BLaER1 (cell line): ENCODE results near the gene TSPAN31.

Experiments
- H3K27ac ChIP-seq: shearing (Covaris generic); formaldehyde crosslinking; 2 replicates; pipeline ENCODE4 v1.8.1; 2022
- H3K27me3 ChIP-seq: shearing (Covaris generic); formaldehyde crosslinking; 2 replicates; pipeline ENCODE4 v1.8.1; 2022
- H3K36me3 ChIP-seq: shearing (Covaris generic); formaldehyde crosslinking; 2 replicates; pipeline ENCODE4 v1.8.1; 2022
- H3K4me1 ChIP-seq: shearing (Covaris generic); formaldehyde crosslinking; 2 replicates; pipeline ENCODE4 v1.8.1; 2022
- H3K4me2 ChIP-seq: shearing (Covaris generic); formaldehyde crosslinking; 2 replicates; pipeline ENCODE4 v1.8.1; 2022
- H3K4me3 ChIP-seq: shearing (Covaris generic); formaldehyde crosslinking; 2 replicates; pipeline ENCODE4 v1.8.1; 2022
- H3K9ac ChIP-seq: shearing (Covaris generic); formaldehyde crosslinking; 2 replicates; pipeline ENCODE4 v1.8.1; 2022
- H3K9me3 ChIP-seq: shearing (Covaris generic); formaldehyde crosslinking; 2 replicates; pipeline ENCODE4 v1.8.1; 2022
- H4K20me1 ChIP-seq: shearing (Covaris generic); formaldehyde crosslinking; 2 replicates; pipeline ENCODE4 v1.8.1; 2022
- Cebpa-rat ChIP-seq: shearing (Covaris generic); IDR thresholded peaks from 2 replicates; pipeline ENCODE4 v1.8.1; 2022

Gene TSPAN31

GRCh38 chr12:57722716-57723629, 21.9 kb upstream of the TSPAN31 start:
- Histone ChIP-seq H3K27ac (no peak overlapping the region), H4K20me1 (peaks cover 7% of the 10 kb centered on the region; the same call in 1 of the 2 replicates), H3K36me3 (peaks cover 77% of the 10 kb centered on the region), H3K4me2 (no peak overlapping the region), H3K9me3 (peaks cover 18% of the 10 kb centered on the region), H3K27me3 (no peaks in the 10 kb centered on the region), H3K4me3 (no peak overlapping the region), H3K4me1 (0 out of 2 replicates have a peak, but pooled peaks cover 6% of the 10 kb centered on the region), H3K9ac (no peak overlapping the region)
- TF ChIP-seq Cebpa-rat: no peak

GRCh38 chr12:57723630-57723962, 21.2 kb upstream of the TSPAN31 start:
- H3K36me3 ChIP-seq: peaks cover 77% of the 10 kb centered on the region
- no peak overlapping the region for H3K4me3 ChIP-seq
- H3K27me3 ChIP-seq: no peaks in the 10 kb centered on the region

GRCh38 chr12:57724003-57724935, 20.6 kb upstream of the TSPAN31 start:
- Histone ChIP-seq H3K9ac (no peak overlapping the region), H3K4me1 (0 out of 2 replicates have a peak, but pooled peaks cover 6% of the 10 kb centered on the region), H4K20me1 (peaks cover 7% of the 10 kb centered on the region; the same call in 1 of the 2 replicates), H3K27ac (no peak overlapping the region), H3K27me3 (no peaks in the 10 kb centered on the region), H3K4me3 (no peak overlapping the region), H3K4me2 (no peak overlapping the region), H3K36me3 (peaks cover 73% of the 10 kb centered on the region), H3K9me3 (peaks cover 18% of the 10 kb centered on the region)
- no peak for TF ChIP-seq Cebpa-rat

More at GRCh38 chr12:57723630-57723962, 21.2 kb upstream of the TSPAN31 start:
- H3K4me2 ChIP-seq: no peak overlapping the region
- no peak overlapping the region for H3K27ac ChIP-seq
- peaks cover 7% of the 10 kb centered on the region; the same call in 1 of the 2 replicates for H4K20me1 ChIP-seq
- H3K4me1 ChIP-seq: 0 out of 2 replicates have a peak, but pooled peaks cover 6% of the 10 kb centered on the region
- H3K9me3 ChIP-seq: peaks cover 18% of the 10 kb centered on the region
- no peak overlapping the region for H3K9ac ChIP-seq
- no peak for TF ChIP-seq Cebpa-rat

- H3K27me3 ChIP-seq: no peaks in the 10 kb centered on the region
Measured at GRCh38 chr12:57724936-57725740, 19.7 kb upstream of the TSPAN31 start.

GRCh38 chr12:57725851-57726150, 19.0 kb upstream of the TSPAN31 start:
- peaks cover 7% of the 10 kb centered on the region; the same call in 1 of the 2 replicates for H4K20me1 ChIP-seq
- H3K27ac ChIP-seq: no peak overlapping the region
- peaks cover 73% of the 10 kb centered on the region for H3K36me3 ChIP-seq
- H3K27me3 ChIP-seq: no peaks in the 10 kb centered on the region
- H3K4me2 ChIP-seq: no peak overlapping the region
- 0 out of 2 replicates have a peak, but pooled peaks cover 6% of the 10 kb centered on the region for H3K4me1 ChIP-seq
- no peak overlapping the region for H3K9ac ChIP-seq
- peaks cover 18% of the 10 kb centered on the region for H3K9me3 ChIP-seq
- TF ChIP-seq Cebpa-rat: no peak
- no peak overlapping the region for H3K4me3 ChIP-seq

More at GRCh38 chr12:57724936-57725740, 19.7 kb upstream of the TSPAN31 start:
- TF ChIP-seq Cebpa-rat: no peak
- no peak overlapping the region for H3K27ac ChIP-seq
- H3K4me2 ChIP-seq: no peak overlapping the region
- peaks cover 18% of the 10 kb centered on the region for H3K9me3 ChIP-seq
- peaks cover 73% of the 10 kb centered on the region for H3K36me3 ChIP-seq
- no peak overlapping the region for H3K4me3 ChIP-seq
- H4K20me1 ChIP-seq: peaks cover 7% of the 10 kb centered on the region; the same call in 1 of the 2 replicates
- 0 out of 2 replicates have a peak, but pooled peaks cover 6% of the 10 kb centered on the region for H3K4me1 ChIP-seq
- H3K9ac ChIP-seq: no peak overlapping the region

- Histone ChIP-seq H3K4me3 (no peak overlapping the region), H3K27me3 (no peaks in the 10 kb centered on the region), H3K4me1 (0 out of 2 replicates have a peak, but pooled peaks cover 6% of the 10 kb centered on the region), H3K9ac (no peak overlapping the region), H3K9me3 (peaks cover 18% of the 10 kb centered on the region), H3K36me3 (peaks cover 73% of the 10 kb centered on the region), H4K20me1 (peaks cover 7% of the 10 kb centered on the region; the same call in 1 of the 2 replicates), H3K27ac (no peak overlapping the region), H3K4me2 (no peak overlapping the region)
- TF ChIP-seq Cebpa-rat: no peak
Measured at GRCh38 chr12:57726151-57726883, 18.5 kb upstream of the TSPAN31 start.

GRCh38 chr12:57726884-57727757, 17.7 kb upstream of the TSPAN31 start:
- H3K27me3 ChIP-seq: no peaks in the 10 kb centered on the region
- no peak overlapping the region for H3K27ac ChIP-seq
- H3K4me2 ChIP-seq: no peak overlapping the region

More at GRCh38 chr12:57726884-57727757, 17.7 kb upstream of the TSPAN31 start:
- peaks cover 18% of the 10 kb centered on the region for H3K9me3 ChIP-seq
- no peak for TF ChIP-seq Cebpa-rat
- peaks cover 3% of the 10 kb centered on the region; the same call in 1 of the 2 replicates for H4K20me1 ChIP-seq
- no peak overlapping the region for H3K9ac ChIP-seq
- 0 out of 2 replicates have a peak, but pooled peaks cover 6% of the 10 kb centered on the region for H3K4me1 ChIP-seq
- no peak overlapping the region for H3K4me3 ChIP-seq
- H3K36me3 ChIP-seq: peaks cover 73% of the 10 kb centered on the region
